Caco-2 (cell line): ENCODE measurements around the gene RANBP2. TPM values are rescaled to one million over a fixed set of nuclear protein-coding genes. Genes with fewer than 3 reads are reported as not detected.

ENCODE experiments used
- BruUV-seq: library from RNA; stranded (reverse); fragments of 400-500 nt; replicated peaks from 2 replicates; lab custom pipeline; 2021; lab: Mats Ljungman, UMichigan
- CTCF ChIA-PET: fragments of 300-600 bp; sonication (Branson Sonifier 250); formaldehyde crosslinking; loops from one replicate; lab custom pipeline; 2022; ENCODE audit warnings: antibody characterized with exemption; lab: Charles Lee
- POLR2A ChIA-PET: fragments of 300-600 bp; sonication (Branson Sonifier 250); formaldehyde crosslinking; loops from one replicate; lab custom pipeline; 2022; ENCODE audit warnings: antibody characterized with exemption; lab: Charles Lee
- DNase-seq, 2 experiments: peaks; one replicate each; pipeline versions ENCODE4 v3.0.0 to v3.0.0-alpha.2; 2020 to 2022
- H3K27me3 ChIP-seq: replicated peaks from 2 replicates; pipeline ENCODE4 v1.6.0; 2011; ENCODE audit warnings: low read length; ENCODE audit not compliant: control insufficient read depth, insufficient read depth
- H3K36me3 ChIP-seq: 2 replicates; pipeline ENCODE4 v1.5.1; 2011; ENCODE audit warnings: low read length; ENCODE audit not compliant: control insufficient read depth, insufficient read depth
- H3K4me1 ChIP-seq: fragments of 250-450 bp; sonication (Bioruptor Pico); 2 replicates; pipeline ENCODE4 v1.5.1; 2020; ENCODE audit warnings: mild to moderate bottlenecking
- H3K4me3 ChIP-seq: 2 replicates; pipeline ENCODE4 v1.5.1; 2011; ENCODE audit warnings: low read depth, mild to moderate bottlenecking, control low read depth, low read length
- H3K9me3 ChIP-seq: fragments of 250-450 bp; sonication (Bioruptor Pico); 2 replicates; pipeline ENCODE4 v1.5.1; 2020; ENCODE audit warnings: mild to moderate bottlenecking, moderate library complexity
- H3K27ac Mint-ChIP-seq: one replicate; pipeline ENCODE4 v1.8.0; 2022; ENCODE audit warnings: mixed read lengths; ENCODE audit not compliant: unreplicated experiment
- H3K27me3 Mint-ChIP-seq: one replicate; pipeline ENCODE4 v1.8.0; 2022; ENCODE audit warnings: mixed read lengths; ENCODE audit not compliant: insufficient read depth, unreplicated experiment
- H3K36me3 Mint-ChIP-seq: one replicate; pipeline ENCODE4 v1.8.0; 2022; ENCODE audit warnings: mild to moderate bottlenecking, mixed read lengths; ENCODE audit not compliant: insufficient read depth, unreplicated experiment
- H3K4me1 Mint-ChIP-seq: one replicate; pipeline ENCODE4 v1.8.0; 2022; ENCODE audit warnings: low read depth, mixed read lengths; ENCODE audit not compliant: unreplicated experiment
- H3K4me3 Mint-ChIP-seq: one replicate; pipeline ENCODE4 v1.8.0; 2022; ENCODE audit warnings: mild to moderate bottlenecking, moderate library complexity, mixed read lengths; ENCODE audit not compliant: unreplicated experiment
- H3K9me3 Mint-ChIP-seq: one replicate; pipeline ENCODE4 v1.8.0; 2022; ENCODE audit warnings: mixed read lengths; ENCODE audit not compliant: unreplicated experiment
- intact Hi-C: fragments of 100-400 bp; cut with micrococcal nuclease; formaldehyde crosslinking; loops from one replicate; pipeline ENCODE4 v1.10.0; 2022; ENCODE audit not compliant: unreplicated experiment
- total RNA-seq: library from RNA; stranded (reverse); gene quantifications from 2 replicates; pipeline ENCODE4 v1.2.3, GENCODE V29; 2022
- TF ChIP-seq, protein P1 (sequence below), 2 experiments: fragments of 200-600 bp in 1 of 2; IDR thresholded peaks; 1 replicate in 1 of 2; 2 replicates in 1 of 2; pipeline versions ENCODE4 v1.5.1 to v1.8.0; 2011 to 2022; ENCODE audit warnings: antibody characterized with exemption in 1 of 2, control low read depth in 1 of 2, inconsistent platforms in 1 of 2, low read depth in 1 of 2, low read length in 1 of 2, mild to moderate bottlenecking in 1 of 2, moderate library complexity in 1 of 2; ENCODE audit not compliant: insufficient read depth in 1 of 2, severe bottlenecking in 1 of 2, unreplicated experiment in 1 of 2

The RANBP2 gene
- total RNA-seq, 1 experiment from 2014 or later: 81.8 TPM

DNA sequence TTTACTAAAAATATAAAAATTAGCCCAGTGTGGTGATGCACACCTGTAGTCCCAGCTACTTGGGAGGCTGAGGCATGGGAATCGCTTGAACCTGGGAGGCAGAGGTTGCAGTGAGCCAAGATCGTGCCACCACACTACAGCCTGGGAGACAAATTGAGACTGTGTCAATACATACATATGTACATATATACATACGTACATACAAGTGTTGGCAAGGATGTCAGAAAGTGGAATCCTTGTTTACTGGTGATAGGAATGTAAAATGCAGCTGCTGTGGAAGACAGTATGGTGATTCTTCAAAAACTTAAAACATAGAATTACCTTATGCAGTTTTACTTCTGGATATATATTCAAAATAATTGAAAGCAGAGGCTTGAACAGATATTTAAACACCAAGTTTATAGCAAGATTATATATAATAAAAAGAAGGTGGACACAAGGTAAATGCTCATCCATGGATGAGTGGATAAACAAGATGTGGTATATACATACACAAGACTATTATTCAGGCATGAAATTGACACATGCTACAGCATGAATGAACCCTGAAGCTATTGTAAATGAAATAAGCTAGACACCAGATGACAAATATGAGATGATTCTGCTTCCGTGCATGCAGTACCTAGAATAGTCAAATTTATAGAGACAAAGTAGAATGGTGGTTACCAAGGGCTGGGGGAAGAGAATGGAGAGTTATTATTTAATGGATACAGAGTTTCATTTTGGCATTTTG, 110.5 kb downstream of the RANBP2 start:
- BruUV-seq: no TSS peak
- DNase-seq: no peak
- ChIA-PET CTCF (no interaction called here), POLR2A (no interaction called here)
- no peak overlapping the region for H3K4me3 ChIP-seq
- Mint-ChIP-seq H3K9me3 (no peaks in the 10 kb centered on the region), H3K36me3 (peaks cover 11% of the 10 kb centered on the region), H3K27me3 (no peaks in the 10 kb centered on the region), H3K4me3 (no peak overlapping the region), H3K27ac (no peak overlapping the region), H3K4me1 (peaks cover 9% of the 10 kb centered on the region)
- H3K36me3 ChIP-seq: no peaks in the 10 kb centered on the region
- TF ChIP-seq, protein P1, sequence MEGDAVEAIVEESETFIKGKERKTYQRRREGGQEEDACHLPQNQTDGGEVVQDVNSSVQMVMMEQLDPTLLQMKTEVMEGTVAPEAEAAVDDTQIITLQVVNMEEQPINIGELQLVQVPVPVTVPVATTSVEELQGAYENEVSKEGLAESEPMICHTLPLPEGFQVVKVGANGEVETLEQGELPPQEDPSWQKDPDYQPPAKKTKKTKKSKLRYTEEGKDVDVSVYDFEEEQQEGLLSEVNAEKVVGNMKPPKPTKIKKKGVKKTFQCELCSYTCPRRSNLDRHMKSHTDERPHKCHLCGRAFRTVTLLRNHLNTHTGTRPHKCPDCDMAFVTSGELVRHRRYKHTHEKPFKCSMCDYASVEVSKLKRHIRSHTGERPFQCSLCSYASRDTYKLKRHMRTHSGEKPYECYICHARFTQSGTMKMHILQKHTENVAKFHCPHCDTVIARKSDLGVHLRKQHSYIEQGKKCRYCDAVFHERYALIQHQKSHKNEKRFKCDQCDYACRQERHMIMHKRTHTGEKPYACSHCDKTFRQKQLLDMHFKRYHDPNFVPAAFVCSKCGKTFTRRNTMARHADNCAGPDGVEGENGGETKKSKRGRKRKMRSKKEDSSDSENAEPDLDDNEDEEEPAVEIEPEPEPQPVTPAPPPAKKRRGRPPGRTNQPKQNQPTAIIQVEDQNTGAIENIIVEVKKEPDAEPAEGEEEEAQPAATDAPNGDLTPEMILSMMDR (IDR thresholded peaks at IDR 0.05; ENCODE audit: insufficient read depth in 1 of 2, low read depth in 1 of 2, low read length in 1 of 2, severe bottlenecking in 1 of 2, unreplicated experiment in 1 of 2): no peak
- intact Hi-C loops: no loop called here
- no peaks in the 10 kb centered on the region for H3K27me3 ChIP-seq
- peaks cover 5% of the 10 kb centered on the region; the same call in 1 of the 2 replicates for H3K4me1 ChIP-seq
- H3K9me3 ChIP-seq: no peaks in the 10 kb centered on the region

DNA sequence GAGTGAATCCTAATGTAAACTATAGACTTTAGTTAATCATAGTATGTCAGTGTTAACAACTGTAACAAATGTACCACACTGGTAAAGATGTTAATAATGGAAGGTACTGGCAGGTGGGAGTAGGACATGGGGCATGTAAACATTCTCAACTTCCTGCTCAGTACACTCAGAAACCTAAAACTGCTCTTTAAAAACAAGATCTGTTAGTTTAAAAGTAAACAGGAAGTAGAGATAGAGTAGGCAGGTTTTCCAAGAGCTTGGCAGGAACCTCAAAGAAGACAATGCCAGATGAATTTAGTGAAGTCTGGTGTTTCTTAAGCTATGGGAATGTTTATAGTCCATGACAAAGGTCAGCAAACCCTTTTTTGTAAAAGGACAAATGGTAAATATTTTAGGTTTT, 113.9 kb downstream of the RANBP2 start:
- Mint-ChIP-seq H3K4me3 (no peak overlapping the region), H3K36me3 (peaks cover 6% of the 10 kb centered on the region), H3K9me3 (peaks cover 13% of the 10 kb centered on the region), H3K27ac (no peak overlapping the region), H3K27me3 (no peaks in the 10 kb centered on the region), H3K4me1 (peaks cover 9% of the 10 kb centered on the region)
- H3K4me3 ChIP-seq: no peak overlapping the region
- no peaks in the 10 kb centered on the region for H3K27me3 ChIP-seq
- ChIA-PET POLR2A (no interaction called here), CTCF (no interaction called here)
- TF ChIP-seq, protein P1 (IDR thresholded peaks at IDR 0.05; ENCODE audit: insufficient read depth in 1 of 2, low read depth in 1 of 2, low read length in 1 of 2, severe bottlenecking in 1 of 2, unreplicated experiment in 1 of 2): no peak
- DNase-seq: no peak
- intact Hi-C loops: no loop called here
- H3K4me1 ChIP-seq: peaks cover 5% of the 10 kb centered on the region; the same call in 1 of the 2 replicates
- H3K9me3 ChIP-seq: peaks cover 10% of the 10 kb centered on the region; the same call in 1 of the 2 replicates
- H3K36me3 ChIP-seq: no peaks in the 10 kb centered on the region; the same call in 1 of the 2 replicates
- BruUV-seq: no TSS peak

DNA sequence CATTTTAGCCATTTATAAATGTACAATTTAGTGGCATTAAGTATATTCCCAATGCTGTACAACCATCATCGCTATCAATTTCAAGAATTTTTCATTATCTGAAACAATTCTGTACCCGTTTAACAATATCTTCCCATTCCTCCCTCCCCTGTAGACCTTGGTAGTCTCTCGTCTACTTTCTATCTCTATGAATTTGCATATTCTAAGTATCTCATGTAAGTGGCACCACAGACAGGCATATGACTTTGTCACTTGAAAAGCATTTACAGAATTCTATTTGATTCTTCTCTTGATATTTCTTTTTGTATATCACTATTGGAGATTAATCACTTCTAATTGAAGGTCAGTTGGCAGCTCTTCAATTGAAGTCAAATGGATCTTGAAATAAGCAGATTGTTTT, 115.3 kb downstream of the RANBP2 start:
- no TSS peak for BruUV-seq
- Histone ChIP-seq H3K4me1 (peaks cover 5% of the 10 kb centered on the region; the same call in 1 of the 2 replicates), H3K4me3 (no peak overlapping the region), H3K36me3 (no peaks in the 10 kb centered on the region; the same call in 1 of the 2 replicates), H3K9me3 (peaks cover 10% of the 10 kb centered on the region; the same call in 1 of the 2 replicates), H3K27me3 (no peaks in the 10 kb centered on the region)
- intact Hi-C loops: no loop called here
- CTCF ChIA-PET: no interaction called here
- peaks cover 6% of the 10 kb centered on the region for H3K36me3 Mint-ChIP-seq
- no peak for DNase-seq
- POLR2A ChIA-PET: no interaction called here
- no peak overlapping the region for H3K27ac Mint-ChIP-seq
- TF ChIP-seq, protein P1 (IDR thresholded peaks at IDR 0.05; ENCODE audit: insufficient read depth in 1 of 2, low read depth in 1 of 2, low read length in 1 of 2, severe bottlenecking in 1 of 2, unreplicated experiment in 1 of 2): no peak
- no peak overlapping the region for H3K4me3 Mint-ChIP-seq
- H3K4me1 Mint-ChIP-seq: peaks cover 9% of the 10 kb centered on the region
- no peaks in the 10 kb centered on the region for H3K27me3 Mint-ChIP-seq
- H3K9me3 Mint-ChIP-seq: peaks cover 13% of the 10 kb centered on the region
